Adrenal gland (tissue), 5 donors: ENCODE results near the gene MGRN1.

Experiments
- POLR2A ChIP-seq, 2 donors: fragments of 450-650 bp; IDR thresholded peaks; one replicate each; pipeline ENCODE4 v1.6.1; 2017; ENCODE audit warnings: antibody characterized with exemption in 2 of 2, mild to moderate bottlenecking in 2 of 2, moderate library complexity in 1 of 2
- TF ChIP-seq, protein P1 (sequence below), 6 experiments: fragments of 450-650 bp in 4 of 6; fragments of 200-600 bp in 2 of 6; sonication (generic) in 1 of 6; IDR thresholded peaks; 1 replicate in 5 of 6; 2 replicates in 1 of 6; pipeline versions ENCODE4 v1.5.1 to v1.8.0; 2016 to 2021; ENCODE audit warnings: antibody characterized with exemption in 6 of 6, mild to moderate bottlenecking in 2 of 6, moderate library complexity in 1 of 6
- donor health status: DM: no; HTN: no; CAD: no.

- TF ChIP-seq, protein P1, sequence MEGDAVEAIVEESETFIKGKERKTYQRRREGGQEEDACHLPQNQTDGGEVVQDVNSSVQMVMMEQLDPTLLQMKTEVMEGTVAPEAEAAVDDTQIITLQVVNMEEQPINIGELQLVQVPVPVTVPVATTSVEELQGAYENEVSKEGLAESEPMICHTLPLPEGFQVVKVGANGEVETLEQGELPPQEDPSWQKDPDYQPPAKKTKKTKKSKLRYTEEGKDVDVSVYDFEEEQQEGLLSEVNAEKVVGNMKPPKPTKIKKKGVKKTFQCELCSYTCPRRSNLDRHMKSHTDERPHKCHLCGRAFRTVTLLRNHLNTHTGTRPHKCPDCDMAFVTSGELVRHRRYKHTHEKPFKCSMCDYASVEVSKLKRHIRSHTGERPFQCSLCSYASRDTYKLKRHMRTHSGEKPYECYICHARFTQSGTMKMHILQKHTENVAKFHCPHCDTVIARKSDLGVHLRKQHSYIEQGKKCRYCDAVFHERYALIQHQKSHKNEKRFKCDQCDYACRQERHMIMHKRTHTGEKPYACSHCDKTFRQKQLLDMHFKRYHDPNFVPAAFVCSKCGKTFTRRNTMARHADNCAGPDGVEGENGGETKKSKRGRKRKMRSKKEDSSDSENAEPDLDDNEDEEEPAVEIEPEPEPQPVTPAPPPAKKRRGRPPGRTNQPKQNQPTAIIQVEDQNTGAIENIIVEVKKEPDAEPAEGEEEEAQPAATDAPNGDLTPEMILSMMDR (IDR thresholded peaks at IDR 0.05) = no peak
- TF ChIP-seq POLR2A (IDR thresholded peaks at IDR 0.05) = no peak
These were observed 73.2 kb downstream of the MGRN1 start for GRCh38 chr16:4697848-4698291.
